GM18520 (cell line): ENCODE results near the gene ABHD16A.

Experiments used
- ATAC-seq: cut with Tn5 transposase; IDR thresholded peaks from one replicate; pipeline ENCODE4 v1.9.1; 2021; ENCODE audit not compliant: unreplicated experiment

The ABHD16A gene

DNA sequence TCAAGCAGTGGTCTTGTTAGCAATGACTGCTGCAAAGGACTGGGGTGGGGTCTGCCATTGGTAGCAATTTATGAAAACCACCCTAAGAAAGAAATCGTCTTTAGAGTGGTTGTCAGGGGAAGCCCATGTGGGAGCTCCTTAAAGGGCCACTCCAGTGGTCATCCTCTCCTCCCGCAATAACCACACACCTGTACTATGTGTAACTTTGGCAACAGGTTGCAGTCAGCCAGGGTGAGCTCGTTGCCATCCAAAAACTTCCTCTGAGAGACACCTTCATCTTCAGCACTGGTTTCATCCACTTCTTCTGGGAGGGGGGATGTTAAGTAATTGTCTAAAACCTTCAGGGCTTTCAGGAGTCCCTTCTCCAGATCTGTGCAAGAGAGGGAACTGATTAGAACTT is 28.9 kb upstream of the ABHD16A start:
- no peak for ATAC-seq

- ATAC-seq = no peak
These were observed 27.5 kb upstream of the ABHD16A start for GRCh38 chr6:31730631-31731086.

GRCh38 chr6:31729979-31730630 is 27.0 kb upstream of the ABHD16A start:
- ATAC-seq = no peak

- ATAC-seq = no peak
These were observed 26.4 kb upstream of the ABHD16A start for GRCh38 chr6:31729515-31729978.

GRCh38 chr6:31728767-31729514 is 25.8 kb upstream of the ABHD16A start, which contains the start of gene DDAH2:
TSS of gene DDAH2 (minus strand) at chr6:31729299. CDS start at chr6:31729161, 138 bp downstream.
- no peak for ATAC-seq

- no peak for ATAC-seq
These were observed 24.9 kb upstream of the ABHD16A start for GRCh38 chr6:31727717-31728671.

GRCh38 chr6:31727034-31727716 is 24.1 kb upstream of the ABHD16A start:
- no peak for ATAC-seq

- ATAC-seq = no peak
These were observed 22.6 kb upstream of the ABHD16A start for GRCh38 chr6:31725502-31726350.

DNA sequence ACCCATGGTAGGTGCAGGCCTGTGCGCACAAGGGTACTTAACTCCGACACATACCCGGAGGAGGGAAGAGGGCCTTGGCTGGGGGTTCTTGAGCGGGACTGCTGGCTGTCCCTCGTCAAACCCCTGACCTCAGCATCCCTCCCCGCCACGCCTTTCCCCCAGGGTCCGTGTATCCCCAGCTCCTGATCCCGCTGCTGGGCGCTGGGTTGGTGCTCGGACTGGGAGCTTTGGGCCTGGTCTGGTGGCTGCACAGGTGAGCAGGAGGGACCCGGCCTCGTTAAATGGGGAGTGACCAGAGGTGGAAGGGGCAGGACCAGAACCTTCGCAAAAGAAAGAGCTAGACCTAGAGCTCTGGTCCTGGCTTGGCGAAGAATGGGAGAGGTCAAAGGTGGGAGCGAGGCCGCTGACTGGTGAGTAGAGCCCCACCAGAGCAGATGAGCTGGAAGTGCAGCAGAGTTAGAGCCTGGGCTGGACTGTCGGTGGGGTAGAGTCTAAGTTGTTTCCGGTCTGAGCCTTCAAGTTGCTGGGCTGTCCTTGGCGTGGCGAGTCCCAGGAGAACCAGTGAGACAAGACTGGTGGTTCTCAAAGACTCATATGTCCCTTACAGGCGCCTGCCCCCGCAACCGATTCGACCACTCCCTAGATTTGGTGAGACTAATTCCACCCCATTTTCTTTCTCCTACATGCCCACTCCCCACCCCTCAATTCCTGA is 21.0 kb upstream of the ABHD16A start:
- ATAC-seq = no peak

DNA sequence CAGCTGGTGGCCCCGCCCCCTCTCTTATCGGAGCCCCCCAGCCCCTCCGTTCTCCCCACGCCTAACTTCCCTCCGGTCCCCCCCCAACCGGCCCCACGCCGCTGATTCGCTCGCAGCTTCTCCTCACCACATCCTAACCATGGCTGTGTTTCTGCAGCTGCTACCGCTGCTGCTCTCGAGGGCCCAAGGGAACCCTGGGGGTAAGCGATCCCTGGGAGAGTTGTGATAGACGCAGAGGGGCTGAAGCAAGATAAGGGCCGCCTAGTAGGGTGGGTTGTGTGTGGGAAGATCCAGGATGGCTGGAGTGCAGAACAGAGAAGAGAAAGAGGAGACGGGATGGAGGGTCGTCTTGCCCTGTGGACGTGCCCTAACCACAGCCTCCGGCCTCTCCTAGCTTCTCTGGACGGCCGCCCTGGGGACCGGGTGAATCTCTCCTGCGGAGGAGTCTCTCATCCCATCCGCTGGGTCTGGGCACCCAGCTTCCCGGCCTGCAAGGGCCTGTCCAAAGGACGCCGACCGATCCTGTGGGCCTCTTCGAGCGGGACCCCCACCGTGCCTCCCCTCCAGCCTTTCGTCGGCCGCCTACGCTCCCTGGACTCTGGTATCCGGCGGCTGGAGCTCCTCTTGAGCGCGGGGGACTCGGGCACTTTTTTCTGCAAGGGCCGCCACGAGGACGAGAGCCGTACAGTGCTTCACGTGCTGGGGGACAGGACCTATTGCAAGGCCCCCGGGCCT is 20.3 kb upstream of the ABHD16A start, which contains the start of gene MPIG6B:
TSS of gene MPIG6B (plus strand) at position 129 of the 735 bp plus-strand sequence. CDS start at position 140, 11 bp downstream.
- ATAC-seq = no peak

DNA sequence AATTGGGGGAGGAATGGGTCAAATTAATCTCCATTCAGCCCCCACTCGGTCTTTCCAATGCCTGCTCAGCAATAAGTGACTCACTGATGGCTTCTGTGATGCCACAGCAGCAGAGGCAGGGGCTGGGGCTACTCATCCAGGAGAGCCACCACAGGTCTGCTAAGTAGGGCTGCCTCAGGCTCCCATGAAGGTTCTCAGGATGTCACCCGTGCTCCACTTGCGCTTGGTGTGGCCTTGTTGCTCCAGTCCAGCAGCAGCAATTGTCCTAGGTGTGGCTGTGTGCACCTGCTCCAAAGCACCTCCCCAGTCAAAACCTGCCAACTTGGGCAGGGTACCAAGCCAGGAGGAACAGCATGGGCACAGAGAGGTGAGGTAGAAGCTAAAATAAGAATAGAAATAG is 19.0 kb upstream of the ABHD16A start:
- ATAC-seq = no peak

GRCh38 chr6:31721351-31722020 is 18.4 kb upstream of the ABHD16A start, which contains the start of gene LY6G6C:
TSS of gene LY6G6C (minus strand) at chr6:31721746. CDS start at chr6:31721679, 67 bp downstream.
- ATAC-seq = no peak

- ATAC-seq = no peak
These were observed 17.2 kb upstream of the ABHD16A start for GRCh38 chr6:31720196-31720770.

DNA sequence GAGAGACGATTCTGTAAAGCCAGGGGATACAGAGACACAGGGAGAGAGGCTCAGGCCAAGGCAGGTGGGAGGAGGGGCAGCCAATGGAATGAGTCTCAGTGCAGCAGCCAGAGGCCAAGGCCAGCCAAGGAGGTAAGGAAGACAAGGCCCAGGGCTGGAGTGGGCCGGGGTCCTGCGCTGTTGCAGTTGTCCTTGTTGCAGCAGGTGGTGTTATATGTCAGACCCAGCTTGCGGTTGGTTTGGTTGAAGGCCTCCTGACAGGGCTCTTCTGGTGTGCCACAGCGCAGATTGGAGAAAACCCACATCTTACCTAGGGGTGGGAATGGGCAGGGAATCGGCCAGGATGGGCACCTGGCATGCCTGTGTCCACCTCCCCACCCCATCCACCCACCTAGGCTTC is 15.9 kb upstream of the ABHD16A start:
- ATAC-seq = no peak

DNA sequence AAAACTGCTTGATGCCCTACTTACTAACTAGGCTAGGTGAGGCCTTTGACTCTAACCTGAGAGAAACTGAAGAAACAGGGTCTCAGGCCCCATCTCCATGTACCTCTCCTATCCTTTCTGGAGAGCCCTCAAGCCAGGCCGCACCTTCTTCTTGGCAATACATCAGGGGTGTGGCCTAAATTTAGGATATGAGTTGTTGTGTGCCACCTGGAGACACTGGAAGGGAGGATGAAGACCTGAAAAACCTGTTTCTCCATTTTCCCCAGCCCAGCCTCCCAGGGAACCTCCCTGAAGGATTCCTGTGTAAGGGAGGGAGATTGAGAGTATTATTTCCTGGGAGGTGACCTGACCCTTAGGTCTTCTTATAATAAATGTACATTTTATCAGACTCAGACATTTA is 15.1 kb upstream of the ABHD16A start:
- ATAC-seq = no peak

DNA sequence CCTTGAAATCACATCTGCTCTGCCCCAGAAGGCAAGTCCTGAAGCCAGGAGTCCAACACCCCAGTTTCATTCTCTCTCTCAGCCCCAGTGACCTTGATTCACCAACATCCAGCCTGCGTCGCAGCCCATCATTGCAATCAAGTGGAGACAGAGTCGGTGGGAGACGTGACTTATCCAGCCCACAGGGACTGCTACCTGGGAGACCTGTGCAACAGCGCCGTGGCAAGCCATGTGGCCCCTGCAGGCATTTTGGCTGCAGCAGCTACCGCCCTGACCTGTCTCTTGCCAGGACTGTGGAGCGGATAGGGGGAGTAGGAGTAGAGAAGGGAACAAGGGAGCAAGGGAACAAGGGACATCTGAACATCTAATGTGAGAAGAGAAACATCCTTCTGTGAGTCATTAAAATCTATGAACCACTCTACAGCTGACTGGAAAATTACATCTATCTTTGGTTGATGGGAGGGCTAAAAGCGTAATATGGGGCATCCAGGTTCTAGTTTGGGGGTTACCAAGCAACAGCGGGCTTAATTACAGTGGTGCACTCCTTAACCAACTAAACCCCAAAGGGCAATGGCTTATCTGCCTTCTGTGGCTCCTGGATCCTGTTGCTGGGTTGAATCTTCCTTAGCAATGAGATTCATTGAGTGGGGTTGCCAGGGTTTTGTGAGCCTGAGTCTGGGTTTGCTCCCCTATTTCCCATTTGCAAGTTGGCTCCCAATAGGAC is 14.5 kb upstream of the ABHD16A start:
- ATAC-seq = no peak
